ENCODE results near the gene NIN.
A peak's percentile ranks its signal among the peaks of the same experiment; 100 is the strongest.

NIN gene

GRCh38 chr14:50830932-50831725 lies at the start of gene NIN:
Gene NIN (minus strand): TSS chr14:50831162. CDS start chr14:50822056, 9,106 bp downstream.
- peak; percentile 55 to 63 for DNase-seq (ENCODE audit: low read depth in 2 of 2)

DNA sequence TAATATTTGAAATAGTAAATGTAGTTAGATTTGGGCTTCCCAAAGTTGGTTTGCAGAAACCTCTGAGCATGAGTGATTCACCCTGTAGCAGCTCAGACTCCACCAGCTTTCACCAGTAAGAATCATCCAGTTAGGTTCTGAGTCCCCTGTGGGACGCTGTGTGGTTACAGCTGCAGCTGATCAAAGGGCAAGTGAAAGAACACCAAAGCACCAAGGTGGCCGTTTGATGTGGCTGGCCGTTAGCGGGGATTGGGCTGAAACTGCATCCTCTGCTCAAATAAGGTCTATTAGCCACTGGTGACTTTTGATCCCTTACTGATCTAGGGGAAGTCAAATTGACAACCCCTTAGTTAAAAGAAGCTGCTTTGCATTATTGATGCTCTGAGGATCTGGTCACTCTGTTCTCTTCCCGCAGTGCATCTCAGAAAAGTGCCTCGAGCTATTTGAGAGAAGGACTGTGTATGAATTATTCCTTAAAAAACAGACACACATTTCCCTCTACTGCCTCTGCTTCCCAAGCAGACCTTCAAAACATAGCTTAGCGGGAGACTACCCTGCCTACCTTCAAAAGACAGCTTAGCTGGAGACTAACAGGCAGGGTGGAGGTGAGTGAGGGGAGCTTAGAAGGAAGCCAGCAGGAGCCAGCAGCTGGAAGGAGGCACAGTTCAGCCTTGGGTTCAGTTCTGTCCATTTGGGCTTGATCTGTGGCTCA lies 44.6 kb upstream of the NIN start:
- DNase-seq (ENCODE audit: low read depth in 2 of 2): peak; percentile 65 to 69

- DNase-seq (ENCODE audit: low read depth in 2 of 2): no peak
Observed at GRCh38 chr14:50874757-50875156, 43.8 kb upstream of the NIN start.

- no peak for DNase-seq (ENCODE audit: low read depth in 2 of 2)
Observed at GRCh38 chr14:50871914-50872732, 41.2 kb upstream of the NIN start, which contains the start of gene ABHD12B. Gene ABHD12B (plus strand): TSS chr14:50872053. CDS start chr14:50872175, 122 bp downstream.

DNA sequence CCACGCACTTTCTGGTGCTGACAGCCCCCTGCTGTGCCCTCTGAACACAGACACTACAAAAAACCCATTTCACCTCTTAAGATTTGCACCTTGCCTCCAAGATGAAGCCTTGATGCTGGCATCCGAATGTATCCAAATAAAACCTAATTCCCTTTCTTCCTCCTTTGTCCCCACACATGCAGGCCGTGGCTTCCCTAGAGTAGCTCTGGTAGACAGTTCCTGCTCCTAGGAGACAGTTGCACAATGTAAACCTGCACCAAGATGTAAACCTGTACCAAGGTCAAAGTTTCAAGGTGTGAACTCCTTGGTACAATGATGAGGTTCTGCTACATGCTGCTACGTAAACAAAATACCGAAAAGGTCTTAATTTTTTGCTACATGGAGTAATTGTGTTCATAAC lies 40.3 kb upstream of the NIN start:
- DNase-seq (ENCODE audit: low read depth in 2 of 2): no peak

DNA sequence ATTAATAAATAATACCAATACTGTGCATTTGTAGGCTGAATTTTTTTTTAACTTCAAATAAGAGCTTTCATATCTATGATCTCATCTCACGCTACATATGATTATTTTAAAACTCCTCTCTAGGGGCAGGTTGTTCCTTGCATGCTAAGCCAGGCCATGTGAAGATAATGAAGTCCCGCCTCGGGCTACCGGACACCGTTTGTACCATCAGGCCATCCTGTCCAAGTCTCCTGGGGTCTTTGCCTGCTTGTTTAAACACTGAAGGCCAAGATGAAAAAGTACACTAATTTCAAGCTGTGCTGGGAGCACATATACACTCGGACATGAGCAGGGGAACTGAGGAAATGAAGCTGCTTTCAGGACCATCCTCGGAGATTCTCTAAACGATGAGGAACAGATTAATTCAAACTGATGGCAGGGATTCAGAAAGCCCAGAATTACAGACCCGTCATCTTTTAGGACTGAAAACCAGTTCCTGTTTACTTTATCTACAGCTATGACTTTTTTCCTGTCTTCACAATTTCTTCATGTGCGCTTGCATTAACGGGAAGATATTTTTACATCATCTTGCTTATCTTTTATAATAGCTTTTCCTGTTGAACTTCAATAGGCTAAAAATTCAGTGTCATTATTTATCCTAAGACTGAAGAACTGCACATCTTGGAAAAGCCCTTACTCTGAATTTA lies 34.6 kb upstream of the NIN start:
- no peak for DNase-seq (ENCODE audit: low read depth in 2 of 2)

DNA sequence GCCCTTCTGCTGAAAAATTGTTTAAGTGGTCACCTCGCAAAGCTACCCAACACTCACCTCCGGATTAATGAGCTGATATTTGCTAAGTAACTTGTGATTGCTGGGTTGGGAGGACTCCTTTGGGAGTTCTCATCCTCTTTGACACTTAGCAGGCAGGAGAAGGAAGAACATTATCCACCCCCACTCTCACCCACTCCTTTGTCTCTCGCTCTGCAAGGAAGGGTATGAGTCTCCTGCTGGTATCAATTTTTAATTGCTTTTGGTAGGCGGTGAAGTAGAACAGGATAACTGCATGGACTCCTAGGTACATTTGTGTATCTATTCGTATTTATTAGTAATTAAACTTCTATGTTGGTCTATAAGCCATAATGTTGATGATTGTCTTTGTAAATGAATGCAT lies 34.0 kb upstream of the NIN start:
- no peak for DNase-seq (ENCODE audit: low read depth in 2 of 2)

GRCh38 chr14:50864237-50864636 lies 33.3 kb upstream of the NIN start:
- no peak for DNase-seq (ENCODE audit: low read depth in 2 of 2)

- no peak for DNase-seq (ENCODE audit: low read depth in 2 of 2)
Observed at GRCh38 chr14:50862036-50862570, 31.1 kb upstream of the NIN start.

- DNase-seq (ENCODE audit: low read depth in 2 of 2): peak; percentile 67 to 70
Observed at GRCh38 chr14:50860478-50861086, 29.6 kb upstream of the NIN start.

DNA sequence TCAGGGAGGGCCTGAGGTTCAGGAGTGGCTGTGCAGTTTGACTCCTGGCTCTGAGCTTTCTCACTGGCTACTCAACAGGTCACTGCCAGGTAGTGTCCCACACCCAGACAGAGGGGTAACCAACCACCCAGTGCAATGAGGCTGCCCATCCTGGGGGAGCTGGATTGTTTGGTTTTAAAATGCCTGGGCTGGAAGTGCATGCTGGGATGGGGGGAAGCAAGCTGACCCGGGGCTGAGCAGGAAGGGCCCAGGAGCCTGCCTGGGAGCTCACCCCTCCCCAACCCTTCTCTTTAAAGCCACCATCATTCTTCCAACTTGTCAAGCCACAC lies 28.3 kb upstream of the NIN start:
- DNase-seq (ENCODE audit: low read depth in 2 of 2): no peak

GRCh38 chr14:50856660-50857059 lies 25.7 kb upstream of the NIN start:
- no peak for DNase-seq (ENCODE audit: low read depth in 2 of 2)

GRCh38 chr14:50855558-50855957 lies 24.6 kb upstream of the NIN start:
- DNase-seq (ENCODE audit: low read depth in 2 of 2): no peak

DNA sequence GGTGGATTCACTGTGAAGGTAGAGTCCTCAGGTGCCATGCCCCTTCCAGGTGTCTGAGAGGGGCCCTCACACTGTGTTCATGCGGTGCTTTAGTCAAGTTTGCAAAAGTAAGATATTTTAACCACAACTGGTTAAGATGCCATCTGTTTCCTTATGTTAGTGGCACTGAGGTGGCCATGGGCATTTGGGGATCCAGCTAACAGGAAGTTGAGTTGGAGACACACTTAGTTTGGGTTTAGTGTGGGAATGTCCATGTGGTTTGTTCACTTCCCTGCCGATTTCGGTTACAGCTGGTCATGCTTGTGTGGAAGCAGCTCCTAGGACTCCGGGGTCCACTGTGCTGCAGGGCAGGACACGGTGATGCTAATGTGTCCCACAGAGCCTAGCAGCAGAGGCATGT lies 23.6 kb upstream of the NIN start:
- DNase-seq (ENCODE audit: low read depth in 2 of 2): no peak

DNA sequence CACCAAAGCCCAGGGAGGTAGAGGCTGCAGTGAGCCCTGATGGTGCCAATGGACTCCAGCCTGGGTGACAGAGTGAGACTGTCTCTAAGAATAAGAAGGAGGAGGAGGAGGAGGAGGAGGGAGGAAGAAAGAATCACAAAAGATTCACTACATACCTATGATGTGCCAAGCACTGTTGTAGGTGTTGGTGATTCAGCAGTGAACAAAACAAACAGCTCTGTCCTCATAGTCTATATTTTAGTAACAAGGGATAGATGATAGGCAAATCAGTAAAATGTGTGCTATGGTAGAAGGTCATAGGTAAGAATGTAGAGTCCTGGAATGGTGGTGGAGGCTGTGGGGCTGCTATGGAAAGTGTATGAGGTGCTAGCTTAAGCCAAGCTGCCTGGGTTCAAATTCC lies 22.9 kb upstream of the NIN start:
- DNase-seq (ENCODE audit: low read depth in 2 of 2): no peak

DNA sequence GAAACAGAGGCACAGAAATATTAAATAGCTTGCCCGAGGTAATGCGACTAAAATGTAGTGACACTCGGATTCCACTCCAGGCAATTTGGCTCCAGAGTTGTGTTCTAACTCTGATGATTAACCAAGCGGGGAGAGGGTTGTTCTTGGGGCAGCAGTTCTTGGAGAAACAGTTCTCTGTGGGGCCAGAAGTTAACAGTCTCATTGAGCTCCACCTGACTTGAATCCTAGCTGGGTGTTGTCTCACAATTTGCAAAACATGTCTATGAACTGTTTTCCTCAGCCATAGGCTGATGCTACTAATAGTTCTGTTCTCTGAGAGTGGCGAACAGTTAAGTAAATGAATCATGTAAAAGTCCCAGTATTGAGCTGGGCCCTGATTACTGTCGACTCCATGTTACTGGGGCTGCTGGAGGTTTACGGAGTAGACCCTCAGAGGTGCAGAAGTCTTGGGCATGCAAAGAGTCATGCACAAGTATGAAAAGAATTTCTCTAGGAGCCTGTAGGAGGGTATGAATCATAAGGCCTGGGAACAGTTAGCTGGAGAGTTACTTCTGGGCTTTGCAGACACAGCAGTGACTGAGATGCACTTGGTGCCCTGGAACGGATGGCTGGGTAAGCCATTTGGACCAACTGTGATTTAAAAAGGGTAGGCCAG lies 15.4 kb upstream of the NIN start:
- DNase-seq (ENCODE audit: low read depth in 2 of 2): no peak

GRCh38 chr14:50845166-50845565 lies 14.2 kb upstream of the NIN start:
- no peak for DNase-seq (ENCODE audit: low read depth in 2 of 2)

DNA sequence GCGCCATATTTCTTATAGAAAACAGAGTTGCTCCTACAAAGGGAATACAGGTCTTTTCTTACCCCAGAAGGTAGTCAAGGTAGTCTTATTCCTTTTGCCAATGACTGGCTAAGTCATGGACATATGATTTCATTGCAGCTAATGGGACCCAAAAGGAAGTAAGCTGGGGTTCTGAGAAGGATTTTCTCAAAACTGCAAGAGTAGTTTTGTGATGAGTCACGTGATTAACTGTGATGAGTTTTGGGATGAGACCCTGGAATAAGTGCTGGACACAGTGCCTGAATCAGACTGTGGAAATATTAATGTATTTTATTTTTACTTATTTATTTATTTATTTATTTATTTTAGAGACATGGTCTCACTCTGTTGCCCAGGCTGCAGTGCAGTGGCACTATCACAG lies 13.4 kb upstream of the NIN start:
- DNase-seq (ENCODE audit: low read depth in 2 of 2): no peak

DNA sequence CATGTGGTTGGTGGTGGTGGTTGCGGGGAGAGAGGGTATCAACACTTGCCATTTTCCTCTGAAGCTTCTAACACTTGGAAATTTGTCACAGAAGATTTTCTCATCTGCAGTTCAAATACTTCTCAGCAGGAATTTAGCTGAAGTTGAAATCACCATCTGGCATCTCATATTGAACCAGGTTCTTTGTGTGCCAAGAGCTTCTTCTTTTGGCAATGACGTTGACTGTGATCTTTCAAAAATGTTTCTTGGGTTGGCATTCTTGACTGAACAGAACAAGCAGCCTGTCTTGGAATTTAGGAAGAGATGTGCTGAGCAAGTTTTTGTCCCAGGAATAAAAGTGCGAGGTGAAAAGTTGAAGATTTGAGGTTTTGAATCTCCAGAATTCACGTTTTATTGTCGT lies 8.7 kb upstream of the NIN start:
- no peak for DNase-seq (ENCODE audit: low read depth in 2 of 2)

GRCh38 chr14:50839048-50839447 lies 8.1 kb upstream of the NIN start:
- no peak for DNase-seq (ENCODE audit: low read depth in 2 of 2)

Measured in stimulated activated CD8-positive, alpha-beta memory T cell treated with anti-CD3 and anti-CD28 coated beads, Interleukin-15, amount 100 ng/mL, for 48 hours (primary cell).